Activated T-cell treated with anti-CD3 and anti-CD28 coated beads for 24 hours (primary cell): ENCODE results near the gene ZFP14.
A peak's percentile ranks its signal among the peaks of the same experiment; 100 is the strongest.
"Not testable (repeated sequence)": the region's sequence is repeated elsewhere in the genome, so short reads cannot be mapped to it uniquely, and the experiment has no call there.

Source experiments
- DNase-seq: peaks from one replicate; pipeline ENCODE4 v3.0.0-alpha.2; 2020; ENCODE audit warnings: low read depth

Gene ZFP14

GRCh38 chr19:36331353-36332228 is 47.4 kb downstream of the ZFP14 start:
- DNase-seq: peak; percentile 53

DNA sequence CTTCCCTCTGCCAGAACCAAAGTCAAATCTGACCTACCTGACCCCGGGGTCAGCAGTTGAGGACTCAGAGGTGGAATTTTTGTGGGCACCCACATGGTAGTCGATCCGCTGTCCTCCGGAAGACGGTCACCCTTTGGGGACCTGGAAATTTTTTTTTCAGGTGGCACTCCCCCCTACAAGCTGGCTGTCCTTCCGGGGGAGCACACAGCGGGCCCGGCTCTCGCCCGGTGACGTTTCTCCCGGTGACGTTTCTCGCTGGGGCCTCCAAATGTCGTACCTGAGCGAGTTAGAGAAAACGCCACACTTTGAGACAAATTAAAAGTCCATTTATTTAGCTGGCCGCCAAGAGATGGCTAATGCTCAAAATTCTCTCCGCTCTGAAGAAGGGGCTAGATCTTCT is 48.8 kb downstream of the ZFP14 start:
- DNase-seq: no peak

DNA sequence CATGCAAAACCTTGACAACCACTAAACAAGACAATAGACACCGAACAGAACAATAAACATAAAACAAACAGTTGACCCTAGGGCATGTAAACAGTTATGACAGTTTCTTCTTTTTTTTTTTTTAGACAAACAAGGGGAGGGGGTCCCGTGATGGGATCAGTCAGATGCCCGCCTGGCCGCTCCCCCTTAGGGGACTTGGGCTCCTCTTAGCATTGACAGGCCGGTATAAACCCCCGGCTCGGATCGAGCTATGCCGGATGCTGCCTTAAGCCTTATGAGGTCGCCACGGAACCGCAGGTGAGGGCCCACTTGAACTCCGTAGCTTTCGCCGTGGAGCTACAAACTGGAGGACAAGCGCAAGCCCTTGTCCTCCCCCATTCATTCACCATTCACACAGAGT is 49.5 kb downstream of the ZFP14 start:
- not testable (repeated sequence) for DNase-seq

- DNase-seq: not testable (repeated sequence)
These were observed 52.4 kb downstream of the ZFP14 start for GRCh38 chr19:36326649-36327048.

DNA sequence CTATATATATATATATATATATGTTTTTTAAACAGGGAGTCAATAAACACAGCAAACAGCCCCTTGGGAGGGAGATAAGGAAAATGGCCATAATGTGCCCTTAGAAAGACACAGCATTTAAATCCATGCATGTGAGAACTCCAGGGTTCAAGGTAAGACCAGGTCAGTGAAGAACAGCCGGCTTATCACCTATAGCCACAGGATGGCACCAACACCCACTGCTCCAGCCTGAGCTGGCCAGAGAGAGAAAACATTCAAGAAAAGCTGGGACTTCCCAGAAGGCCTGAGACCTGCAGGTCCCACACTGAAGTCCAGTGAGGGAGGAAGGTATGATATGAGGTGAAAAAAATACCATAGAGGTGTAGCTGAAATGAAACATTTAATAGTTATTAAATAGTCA is 63.8 kb downstream of the ZFP14 start:
- DNase-seq: not testable (repeated sequence)

DNA sequence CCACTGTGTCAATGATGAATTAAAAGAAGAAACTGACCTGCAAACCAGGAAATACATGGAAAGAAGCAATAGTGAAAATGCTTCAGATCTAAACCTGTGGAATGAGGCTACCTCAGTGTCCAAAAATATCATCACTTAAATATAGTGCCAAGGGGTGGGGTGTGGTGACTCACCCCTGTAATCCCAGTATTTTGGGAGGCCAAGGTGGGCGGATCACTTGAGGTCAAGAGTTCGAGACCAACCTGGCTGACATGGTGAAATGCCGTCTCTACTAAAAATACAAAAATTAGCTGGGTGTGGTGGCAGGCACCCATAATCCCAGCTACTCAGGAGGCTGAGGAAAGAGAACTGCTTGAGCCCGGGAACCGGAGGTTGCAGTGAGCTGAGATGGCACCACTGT is 64.9 kb downstream of the ZFP14 start:
- not testable (repeated sequence) for DNase-seq

DNA sequence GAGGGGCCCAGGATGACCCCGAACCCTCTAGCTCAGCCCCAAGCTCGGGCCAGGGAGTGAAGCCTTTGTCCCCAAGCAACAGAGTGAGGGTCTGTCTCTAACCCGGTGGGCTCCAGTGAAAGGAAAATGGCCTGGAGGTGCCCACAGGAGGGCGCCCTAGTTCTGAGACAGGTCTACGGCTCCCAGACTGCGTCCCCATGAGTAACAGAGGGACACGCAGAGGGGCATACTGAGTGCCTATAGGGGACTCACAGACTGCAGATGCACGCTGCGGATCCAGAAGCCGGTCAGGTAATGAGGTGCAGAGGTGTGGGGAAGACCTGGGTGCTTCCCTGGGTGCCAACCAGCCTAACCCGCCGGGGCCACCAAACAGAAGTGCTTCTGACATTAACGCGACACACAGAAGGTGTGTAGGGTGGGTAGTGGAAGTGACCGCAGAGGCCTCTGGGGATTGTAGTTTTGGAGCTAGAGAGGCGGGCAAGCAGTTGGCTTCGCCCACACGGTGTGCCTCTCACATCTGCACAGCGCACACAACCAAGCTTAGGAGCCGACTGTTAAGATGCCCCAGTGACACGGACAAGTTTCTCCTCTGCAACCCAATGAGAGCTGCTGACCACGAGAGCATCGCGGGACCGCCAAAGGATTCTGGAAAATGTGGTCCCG is 67.8 kb downstream of the ZFP14 start:
- not testable (repeated sequence) for DNase-seq

DNA sequence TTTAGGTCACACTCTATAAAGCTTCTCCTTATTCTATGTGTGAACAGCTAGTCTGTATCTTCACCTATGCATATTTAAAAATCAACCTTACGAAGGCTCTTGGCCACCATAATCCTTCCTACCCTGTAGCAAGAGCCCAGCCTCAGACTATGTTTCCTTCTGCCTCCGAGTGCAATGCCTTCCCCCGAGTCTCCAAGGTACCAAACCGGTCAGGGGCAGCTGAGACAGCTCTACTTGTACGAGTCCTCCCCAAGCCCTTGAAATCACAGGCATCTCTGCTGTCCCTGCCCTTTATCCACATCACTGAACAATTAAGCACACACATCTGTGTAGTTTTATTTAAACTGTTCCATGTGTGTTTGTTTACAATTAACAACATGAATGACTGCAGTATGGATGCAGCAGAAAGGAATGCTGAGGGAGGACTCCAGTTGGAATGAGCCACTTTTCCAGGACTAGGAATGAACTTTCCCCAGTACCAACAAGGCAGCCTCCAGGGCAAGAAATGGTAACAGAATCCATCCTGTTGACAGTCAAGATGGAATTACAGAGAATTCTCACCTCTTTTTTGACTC is 68.5 kb downstream of the ZFP14 start:
- not testable (repeated sequence) for DNase-seq

- DNase-seq: not testable (repeated sequence)
These were observed 69.2 kb downstream of the ZFP14 start for GRCh38 chr19:36309759-36310158.

GRCh38 chr19:36309309-36309708 is 69.7 kb downstream of the ZFP14 start:
- DNase-seq: not testable (repeated sequence)

DNA sequence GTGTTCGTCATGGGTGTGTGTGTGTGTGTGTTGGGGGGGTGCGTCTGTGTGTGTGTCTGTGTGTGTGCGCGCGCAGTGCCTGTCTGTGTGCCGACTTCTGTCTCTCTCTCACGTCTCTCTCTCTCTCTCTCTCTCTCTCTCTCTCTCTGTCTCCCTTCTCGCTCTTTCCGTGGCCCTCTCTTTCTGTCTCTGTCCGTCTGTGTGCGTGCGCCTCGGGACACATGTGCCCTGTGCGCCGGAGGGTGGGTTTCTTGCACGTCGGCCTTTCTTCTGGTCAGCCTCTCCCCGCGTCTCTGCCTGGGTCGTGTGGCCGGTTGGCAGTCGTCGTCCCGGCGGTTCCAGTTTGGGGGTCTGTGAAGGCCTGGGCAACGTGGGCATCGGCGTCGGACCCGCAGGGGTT is 86.7 kb downstream of the ZFP14 start:
- not testable (repeated sequence) for DNase-seq
